Endodermal cell (in vitro differentiated cells): ENCODE results near the gene NFKBIE. TPM values are rescaled to one million over a fixed set of nuclear protein-coding genes. Genes with fewer than 3 reads are reported as not detected.

Experiments
- DNase-seq: peaks from one replicate; pipeline ENCODE4 v3.0.0-alpha.2; 2017
- H3K27ac ChIP-seq: 2 replicates; pipeline ENCODE4 v1.5.1; 2013; ENCODE audit warnings: mild to moderate bottlenecking, low read depth, low read length, moderate library complexity
- H3K27me3 ChIP-seq: 2 replicates; pipeline ENCODE4 v1.6.1; 2013; ENCODE audit warnings: mild to moderate bottlenecking, low read length, moderate library complexity; ENCODE audit not compliant: insufficient read depth, control insufficient read depth, poor library complexity, severe bottlenecking
- H3K36me3 ChIP-seq: 2 replicates; pipeline ENCODE4 v1.7.0; 2013; ENCODE audit warnings: mild to moderate bottlenecking, low read length, moderate library complexity; ENCODE audit not compliant: control insufficient read depth, insufficient read depth
- H3K4me1 ChIP-seq: one replicate; pipeline ENCODE4 v1.7.0; 2013; ENCODE audit warnings: low read length; ENCODE audit not compliant: control insufficient read depth, insufficient read depth
- H3K4me3 ChIP-seq: 2 replicates; pipeline ENCODE4 v1.5.1; 2013; ENCODE audit warnings: mild to moderate bottlenecking, low read length, moderate library complexity
- H3K9ac ChIP-seq: 2 replicates; pipeline ENCODE4 v1.6.1; 2013; ENCODE audit warnings: mild to moderate bottlenecking, low read length, moderate library complexity; ENCODE audit not compliant: poor library complexity, severe bottlenecking; ENCODE audit errors: extremely low read depth
- H3K9me3 ChIP-seq: 2 replicates; pipeline ENCODE4 v1.6.1; 2013; ENCODE audit warnings: mild to moderate bottlenecking, low read length, moderate library complexity; ENCODE audit not compliant: control insufficient read depth
- H3K27ac Mint-ChIP-seq: 2 replicates; pipeline ENCODE4 v1.8.0; 2020; ENCODE audit warnings: mixed read lengths
- H3K27me3 Mint-ChIP-seq: 2 replicates; pipeline ENCODE4 v1.8.0; 2021; ENCODE audit warnings: mild to moderate bottlenecking, mixed read lengths; ENCODE audit not compliant: insufficient read depth
- H3K36me3 Mint-ChIP-seq: 2 replicates; pipeline ENCODE4 v1.8.0; 2020; ENCODE audit warnings: low read depth, mixed read lengths
- H3K4me1 Mint-ChIP-seq: 2 replicates; pipeline ENCODE4 v1.8.0; 2020; ENCODE audit warnings: mixed read lengths
- H3K4me3 Mint-ChIP-seq: 2 replicates; pipeline ENCODE4 v1.8.0; 2020; ENCODE audit warnings: mild to moderate bottlenecking, moderate library complexity, mixed read lengths
- H3K9me3 Mint-ChIP-seq: 2 replicates; pipeline ENCODE4 v1.8.0; 2020; ENCODE audit warnings: mild to moderate bottlenecking, mixed read lengths
- CTCF ChIP-seq: fragments of 200-600 bp; sonication (generic); conservative IDR thresholded peaks from 2 replicates; pipeline ENCODE4 v1.5.0; 2021; ENCODE audit warnings: antibody characterized with exemption, mild to moderate bottlenecking
- WGBS, 2 experiments: methylation state at CpG; one replicate each; pipeline versions ENCODE4 v1.1.5 to v1.1.7; 2013; ENCODE audit warnings: missing lambda C conversion rate in 2 of 2, mixed read lengths in 1 of 2; ENCODE audit not compliant: insufficient coverage in 1 of 2, insufficient read length in 1 of 2; 5-methylcytosine and 5-hydroxymethylcytosine counted together
- total RNA-seq, 2 donors: library from RNA; stranded (reverse); fragmentation: NEBNext Ultra II Directional in 1 of 2; extraction: Animal tissue kit (Norgen Biotek cat#: 25700) in 1 of 2; gene quantifications; 2 replicates in 1 of 2; 3 replicates in 1 of 2; pipeline ENCODE4 v1.2.1, GENCODE V29; 2021

The NFKBIE gene
- total RNA-seq, 2 donors from 2014 or later: 8.3 to 11.0 TPM

- WGBS, 2 experiments: 56 to 80% methylated on average over 6 to 15 of the region's 15 CpGs
- Histone ChIP-seq H3K9ac (no peak overlapping the region), H3K36me3 (peaks cover 7% of the 10 kb centered on the region), H3K9me3 (no peaks in the 10 kb centered on the region), H3K27ac (no peak overlapping the region), H3K4me1 (peaks cover 14% of the 10 kb centered on the region), H3K4me3 (no peak overlapping the region), H3K27me3 (no peaks in the 10 kb centered on the region)
- DNase-seq: peak; percentile 49
- Mint-ChIP-seq H3K9me3 (no peaks in the 10 kb centered on the region), H3K4me3 (peak overlapping the region; percentile 76), H3K4me1 (peaks cover 36% of the 10 kb centered on the region), H3K27ac (peak overlapping the region; percentile 14), H3K36me3 (peaks cover 27% of the 10 kb centered on the region), H3K27me3 (no peaks in the 10 kb centered on the region)
- TF ChIP-seq CTCF: no peak
These were observed 38.8 kb downstream of the NFKBIE start for GRCh38 chr6:44226368-44227147.

- H3K27ac ChIP-seq: no peak overlapping the region
- peak; percentile 49 for DNase-seq
- Mint-ChIP-seq H3K9me3 (no peaks in the 10 kb centered on the region), H3K36me3 (peaks cover 19% of the 10 kb centered on the region), H3K4me1 (peaks cover 40% of the 10 kb centered on the region), H3K27ac (no peak overlapping the region), H3K27me3 (no peaks in the 10 kb centered on the region), H3K4me3 (peak overlapping the region; percentile 76)
- peaks cover 14% of the 10 kb centered on the region for H3K4me1 ChIP-seq
- peaks cover 1% of the 10 kb centered on the region for H3K36me3 ChIP-seq
- no peaks in the 10 kb centered on the region for H3K27me3 ChIP-seq
- no peak for TF ChIP-seq CTCF
- H3K9me3 ChIP-seq: no peaks in the 10 kb centered on the region
- no peak overlapping the region for H3K4me3 ChIP-seq
- 75 to 79% methylated on average over 5 to 8 of the region's 8 CpGs for WGBS, 2 experiments
- no peak overlapping the region for H3K9ac ChIP-seq
These were observed 39.6 kb downstream of the NFKBIE start for GRCh38 chr6:44225579-44226325.

- Histone ChIP-seq H3K27ac (no peak overlapping the region), H3K4me1 (peaks cover 10% of the 10 kb centered on the region), H3K9ac (no peak overlapping the region), H3K4me3 (peak overlapping the region; percentile 87), H3K27me3 (no peaks in the 10 kb centered on the region), H3K36me3 (no peaks in the 10 kb centered on the region), H3K9me3 (no peaks in the 10 kb centered on the region)
- WGBS, 2 experiments: 94% methylated on average over 4 of the region's 4 CpGs; no CpG with 5 or more reads in 1 of the 2 experiments
- Mint-ChIP-seq H3K27me3 (no peaks in the 10 kb centered on the region), H3K4me3 (peak overlapping the region; percentile 76), H3K27ac (no peak overlapping the region), H3K4me1 (peaks cover 40% of the 10 kb centered on the region), H3K36me3 (peaks cover 15% of the 10 kb centered on the region), H3K9me3 (no peaks in the 10 kb centered on the region)
- TF ChIP-seq CTCF: no peak
- no peak for DNase-seq
These were observed 40.4 kb downstream of the NFKBIE start for GRCh38 chr6:44224965-44225305.
